GM12801 (cell line): Measurements from ENCODE around the gene ACADSB.

Experiments
- CTCF ChIP-seq: IDR thresholded peaks from one replicate; pipeline ENCODE4 v1.5.1; 2011; ENCODE audit warnings: control low read depth; ENCODE audit not compliant: insufficient read length; ENCODE audit errors: extremely low read depth

ACADSB gene

GRCh38 chr10:122993797-122994336, 14.9 kb upstream of the ACADSB start:
- TF ChIP-seq CTCF: no peak

GRCh38 chr10:122995936-122996335, 12.9 kb upstream of the ACADSB start:
- TF ChIP-seq CTCF: no peak

- TF ChIP-seq CTCF: no peak
Observed at GRCh38 chr10:122997864-122998263, 10.9 kb upstream of the ACADSB start.

- no peak for TF ChIP-seq CTCF
Observed at GRCh38 chr10:122998360-122998917, 10.4 kb upstream of the ACADSB start.

GRCh38 chr10:122998934-122999333, 9.9 kb upstream of the ACADSB start:
- no peak for TF ChIP-seq CTCF

- no peak for TF ChIP-seq CTCF
Observed at GRCh38 chr10:122999347-122999746, 9.5 kb upstream of the ACADSB start.

GRCh38 chr10:123000155-123000554, 8.7 kb upstream of the ACADSB start:
- no peak for TF ChIP-seq CTCF
